Stimulated activated naive CD8-positive, alpha-beta T cell treated with anti-CD3 and anti-CD28 coated beads, Interleukin-15, Interleukin-2, amounts not matched to agents 100 U/mL and 50 U/mL, for 24 hours (primary cell): Measurements from ENCODE around the gene KPTN.

Source experiments
- ATAC-seq: fragments of 150-1000 bp; cut with Tn5 transposase; one replicate; pipeline ENCODE4 v1.10.0; 2021
- DNase-seq: peaks from one replicate; pipeline ENCODE4 v3.0.0; 2021

The KPTN gene

DNA sequence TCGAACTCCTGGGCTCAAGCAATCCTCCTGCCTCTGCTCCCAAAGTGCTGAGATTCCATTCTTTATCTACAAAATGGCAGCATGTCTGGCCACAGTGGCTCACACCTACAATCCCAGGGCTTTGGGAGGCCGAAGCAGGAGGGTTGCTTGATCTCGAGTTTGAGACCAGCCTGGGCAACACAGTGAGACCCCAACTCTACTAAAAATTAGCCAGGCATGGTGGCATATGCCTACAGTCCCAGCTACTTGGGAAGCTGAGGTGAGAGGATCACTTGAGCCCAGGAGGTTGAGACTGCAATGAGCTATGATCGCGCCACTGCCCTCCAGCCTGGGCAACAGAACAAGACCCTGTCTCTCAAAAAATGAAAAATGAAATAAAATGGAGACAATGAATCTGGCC, 24.7 kb upstream of the KPTN start:
- DNase-seq, result no peak
- no peak for ATAC-seq

DNA sequence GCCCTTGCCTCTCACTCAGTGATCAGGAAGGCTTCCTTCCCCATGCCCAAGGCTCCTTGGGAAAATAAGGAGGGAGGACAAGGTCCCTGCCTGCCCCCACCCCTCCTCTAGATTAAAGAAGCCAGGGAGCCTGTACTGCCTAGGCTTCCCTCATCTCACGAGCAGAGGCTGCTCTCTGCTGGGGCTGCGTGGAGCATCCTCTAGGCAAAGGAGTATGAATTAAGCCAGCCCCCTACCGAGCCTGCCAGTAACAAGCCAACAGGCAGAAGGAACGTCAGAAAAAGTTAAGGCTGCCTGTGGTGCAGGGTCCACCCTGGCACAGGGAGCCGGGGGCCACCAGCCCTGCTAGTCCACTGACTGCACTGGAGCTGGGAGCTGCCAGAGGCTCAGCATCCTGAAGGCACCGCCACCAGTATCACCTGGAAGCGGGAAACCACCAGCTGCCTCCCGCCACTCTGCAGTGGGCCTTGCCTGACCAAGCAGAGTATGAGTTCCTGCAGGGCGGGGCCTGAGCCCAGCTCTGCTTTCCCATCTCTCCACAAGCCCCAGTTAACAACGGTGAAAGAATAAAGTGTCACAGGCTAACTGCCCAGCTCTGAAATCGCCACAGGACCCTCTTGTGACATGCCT, 24.0 kb upstream of the KPTN start:
- ATAC-seq (no peak), DNase-seq (no peak)

DNA sequence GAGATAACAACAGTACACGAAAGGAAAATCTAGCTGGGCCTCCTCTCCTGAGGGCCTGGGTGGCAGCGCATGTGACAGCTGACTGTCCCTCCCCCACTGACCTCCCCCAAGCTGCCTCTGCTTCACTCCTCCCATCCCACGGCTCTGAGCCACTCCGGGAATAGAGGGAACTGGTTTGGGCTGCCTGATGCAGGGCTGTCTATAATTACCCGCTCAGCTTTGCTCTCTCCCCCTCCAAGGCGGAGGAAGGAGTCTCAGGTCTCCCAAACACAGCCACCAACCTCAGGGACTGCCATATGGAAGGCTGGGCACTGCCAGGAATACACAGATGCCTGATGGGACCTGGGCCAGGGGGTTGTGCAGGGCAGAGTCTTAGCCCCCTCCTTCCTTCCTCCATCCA, 23.0 kb upstream of the KPTN start:
- DNase-seq (no peak), ATAC-seq (no peak)

DNA sequence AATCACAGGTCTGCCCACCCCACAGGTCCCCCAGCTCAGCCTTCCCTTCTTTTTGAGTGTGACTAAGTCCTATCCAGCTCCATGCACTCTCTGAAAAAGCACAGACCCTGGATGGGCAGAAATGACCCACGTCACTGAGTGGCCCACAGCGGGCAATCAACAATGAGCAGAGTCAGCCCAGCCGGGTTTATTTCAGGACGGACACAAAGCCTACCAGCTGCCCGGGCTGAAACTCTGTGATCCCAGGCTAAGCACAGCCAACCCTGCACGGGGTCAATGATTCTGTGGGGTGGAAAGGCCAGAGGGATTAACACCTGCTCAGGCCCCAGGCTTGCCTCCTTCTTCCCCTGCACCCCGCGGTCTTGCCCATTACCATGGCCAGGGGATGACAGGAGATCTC, 22.4 kb upstream of the KPTN start:
- no peak for DNase-seq
- no peak for ATAC-seq

DNA sequence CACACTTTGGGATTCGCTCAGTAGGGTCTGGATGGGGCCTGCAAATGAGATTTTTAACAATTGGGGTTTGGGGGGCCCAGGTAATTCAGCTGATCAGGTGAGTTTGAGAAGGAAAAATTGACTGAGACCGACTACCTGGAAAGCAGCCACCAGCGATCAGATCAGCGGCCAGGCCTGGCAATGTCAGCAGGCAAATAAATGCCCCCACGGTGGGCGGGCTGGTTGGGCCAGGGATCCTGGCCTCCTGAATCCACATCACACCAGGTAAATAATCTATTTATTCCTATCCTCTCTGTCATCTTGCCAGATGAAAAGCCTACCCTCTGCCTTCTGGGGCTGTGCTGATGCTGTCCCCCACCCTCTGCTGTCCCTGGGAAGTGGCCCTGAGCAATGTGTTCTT, 21.5 kb upstream of the KPTN start:
- ATAC-seq (no peak), DNase-seq (no peak)

DNA sequence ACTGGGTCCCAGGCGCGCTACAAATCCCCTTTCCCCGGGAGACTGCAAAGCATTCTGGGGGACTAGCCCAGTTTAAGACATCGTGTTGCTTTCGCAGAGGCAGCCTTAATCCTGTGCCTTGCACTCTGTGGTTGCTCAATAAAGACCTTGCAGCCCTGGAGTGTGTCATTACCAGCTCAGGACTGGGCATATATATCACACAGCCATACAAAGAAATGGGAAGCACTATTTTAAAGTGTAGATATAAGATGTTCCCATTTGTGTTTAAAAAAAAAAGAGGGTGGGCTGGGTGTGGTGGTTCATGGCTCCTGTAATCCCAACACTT, 19.8 kb upstream of the KPTN start:
- no peak for DNase-seq
- ATAC-seq, result no peak

DNA sequence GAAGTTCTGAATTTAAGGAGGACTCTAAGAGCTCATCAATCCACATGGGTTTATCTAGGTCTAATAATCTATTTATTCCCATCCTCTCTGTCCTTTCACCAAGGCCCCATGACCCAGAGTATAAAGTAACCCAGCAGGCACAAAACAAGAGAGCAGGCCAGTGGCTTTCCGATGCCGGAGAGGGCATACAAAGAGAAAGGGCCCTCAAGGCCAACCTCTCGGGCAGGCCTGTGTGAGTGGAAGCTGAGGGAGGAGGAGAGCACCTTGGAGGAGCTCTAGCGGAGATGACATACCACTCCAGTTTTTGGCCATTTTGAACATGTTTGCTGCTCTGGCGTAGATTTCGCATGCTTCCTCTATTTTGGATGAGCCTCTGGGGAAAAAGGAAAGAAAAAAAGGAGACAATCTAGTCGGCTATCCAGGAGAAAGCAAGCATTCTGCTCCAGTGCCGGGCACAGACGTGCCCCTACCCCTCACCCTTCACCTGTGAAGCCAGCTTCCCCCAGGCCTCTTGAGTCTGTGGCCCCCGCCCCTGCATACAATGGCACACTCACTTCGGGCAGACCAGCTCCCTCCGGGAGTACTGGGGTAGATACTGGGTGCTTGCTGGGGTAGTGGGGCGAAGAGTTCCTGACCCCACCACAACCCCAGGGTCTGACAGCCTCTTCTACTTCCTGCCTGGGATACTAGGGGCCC, 19.3 kb upstream of the KPTN start:
- DNase-seq (no peak), ATAC-seq (no peak)

DNA sequence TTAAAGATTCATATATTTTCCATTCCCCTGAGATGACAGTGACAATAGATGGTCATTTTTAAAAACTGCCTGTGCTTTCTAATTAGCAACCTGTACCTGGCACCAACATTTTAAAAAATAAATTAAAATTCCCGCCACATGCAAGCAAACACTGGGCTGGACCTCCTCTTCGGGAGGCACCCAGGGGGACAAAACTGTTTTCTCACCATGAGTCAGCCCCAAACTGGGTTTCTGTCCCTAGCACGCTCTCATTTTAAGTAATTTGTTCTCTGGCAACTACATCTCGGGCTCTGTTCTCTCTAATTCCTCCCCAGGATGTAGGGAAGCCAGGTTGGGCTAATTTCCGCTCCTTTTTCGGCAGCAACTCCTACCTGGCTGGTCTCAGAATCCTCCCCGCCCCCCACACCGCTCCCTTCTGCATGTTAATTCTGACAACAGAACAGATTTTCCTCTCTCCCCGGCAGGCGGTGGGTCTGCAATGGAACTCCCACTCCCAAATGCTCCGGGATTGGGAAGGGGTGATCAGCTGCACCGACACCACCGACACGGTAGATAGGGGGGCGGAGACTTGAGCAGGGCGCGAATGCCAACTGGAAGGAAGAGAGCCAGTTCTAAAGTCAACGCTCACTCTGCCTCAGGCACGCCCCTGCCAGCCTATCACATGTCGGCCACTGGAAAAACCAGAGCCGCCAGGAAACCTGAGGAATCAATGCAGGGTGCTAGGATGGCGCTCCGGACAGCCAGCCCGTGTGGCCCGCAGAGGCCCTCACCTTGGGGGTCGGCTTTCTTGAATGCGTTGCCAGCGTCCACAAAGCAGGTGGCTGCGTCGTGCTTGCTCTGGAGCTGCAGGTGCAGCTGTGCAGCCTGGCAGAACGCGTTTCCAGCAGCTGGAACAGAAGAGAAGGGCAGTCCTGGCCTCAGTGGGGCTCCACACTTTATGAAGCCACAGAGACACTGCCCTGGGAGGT, 16.1 kb upstream of the KPTN start:
- DNase-seq, result no peak
- no peak for ATAC-seq

DNA sequence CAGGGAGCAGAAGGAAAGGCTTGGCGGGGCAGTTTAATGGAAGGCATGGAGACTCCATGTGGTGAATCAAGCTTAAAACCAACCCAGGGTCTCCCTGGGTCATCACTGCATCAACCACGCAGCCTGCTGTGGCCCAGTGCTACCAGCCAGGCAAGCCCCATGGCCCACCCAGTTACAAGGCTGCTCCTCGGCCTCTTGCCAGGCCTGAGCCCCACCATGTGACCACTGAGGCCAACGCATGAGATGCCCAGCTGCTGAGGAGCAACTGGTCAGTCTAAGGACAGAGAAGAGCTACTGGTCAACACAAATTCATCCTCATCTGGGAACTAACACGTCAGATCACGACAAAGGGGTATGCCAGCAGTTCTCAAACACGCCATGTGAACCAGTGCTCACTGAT, 15.4 kb upstream of the KPTN start:
- ATAC-seq (no peak), DNase-seq (no peak)

DNA sequence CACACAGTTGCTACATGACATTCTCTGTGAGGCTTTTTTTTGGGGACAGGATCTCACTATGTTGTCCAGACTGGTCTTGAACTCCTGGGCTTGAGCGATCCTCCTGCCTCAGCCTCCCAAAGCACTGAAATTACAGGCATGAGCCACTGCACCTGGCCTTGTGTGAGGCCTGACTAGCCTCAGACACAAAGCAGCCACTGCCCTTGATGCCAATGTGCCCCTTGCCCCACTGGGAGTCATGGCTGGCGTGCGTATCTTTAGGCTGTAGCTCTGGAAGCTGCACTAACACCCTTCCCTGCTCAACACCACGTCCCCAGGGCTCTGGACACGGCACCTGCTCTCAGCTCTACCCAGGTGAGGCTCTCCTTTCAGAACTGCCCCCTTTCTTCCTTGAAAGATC, 14.5 kb upstream of the KPTN start:
- ATAC-seq (no peak), DNase-seq (no peak)

DNA sequence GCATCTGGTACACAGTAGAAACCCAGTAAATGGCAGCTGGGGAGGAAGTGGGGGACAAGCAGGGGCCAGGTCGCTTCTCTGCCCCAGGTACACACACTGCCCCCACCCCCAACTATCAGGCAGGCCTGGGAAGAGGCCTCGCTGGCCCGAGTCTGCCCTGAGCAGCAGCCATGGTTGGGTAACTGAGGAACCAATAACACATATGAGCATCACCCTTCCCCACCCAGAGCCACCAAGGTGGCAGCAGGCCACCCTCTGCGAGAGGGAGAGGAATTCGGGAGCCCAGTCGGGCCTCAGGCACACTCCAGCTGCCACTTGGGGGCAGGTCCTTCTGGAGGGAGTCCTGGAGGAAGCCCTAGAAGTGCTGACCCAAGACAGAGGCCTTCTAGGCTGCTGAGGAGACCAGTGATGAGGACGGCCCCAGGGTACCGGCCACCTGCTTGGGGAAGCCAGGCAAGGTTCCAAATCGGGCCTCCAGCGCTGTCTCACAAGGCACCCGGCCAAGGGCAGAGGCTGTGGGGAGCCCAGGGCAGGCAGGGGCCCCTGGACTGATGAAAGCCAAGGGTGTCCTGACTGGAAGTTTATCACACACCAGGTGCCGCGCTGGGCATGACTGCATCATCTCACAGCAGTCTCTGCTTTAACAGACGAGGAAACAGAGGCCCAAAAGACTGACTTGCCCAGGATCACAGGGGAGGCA, 14.0 kb upstream of the KPTN start:
- DNase-seq, result no peak
- ATAC-seq, result no peak

DNA sequence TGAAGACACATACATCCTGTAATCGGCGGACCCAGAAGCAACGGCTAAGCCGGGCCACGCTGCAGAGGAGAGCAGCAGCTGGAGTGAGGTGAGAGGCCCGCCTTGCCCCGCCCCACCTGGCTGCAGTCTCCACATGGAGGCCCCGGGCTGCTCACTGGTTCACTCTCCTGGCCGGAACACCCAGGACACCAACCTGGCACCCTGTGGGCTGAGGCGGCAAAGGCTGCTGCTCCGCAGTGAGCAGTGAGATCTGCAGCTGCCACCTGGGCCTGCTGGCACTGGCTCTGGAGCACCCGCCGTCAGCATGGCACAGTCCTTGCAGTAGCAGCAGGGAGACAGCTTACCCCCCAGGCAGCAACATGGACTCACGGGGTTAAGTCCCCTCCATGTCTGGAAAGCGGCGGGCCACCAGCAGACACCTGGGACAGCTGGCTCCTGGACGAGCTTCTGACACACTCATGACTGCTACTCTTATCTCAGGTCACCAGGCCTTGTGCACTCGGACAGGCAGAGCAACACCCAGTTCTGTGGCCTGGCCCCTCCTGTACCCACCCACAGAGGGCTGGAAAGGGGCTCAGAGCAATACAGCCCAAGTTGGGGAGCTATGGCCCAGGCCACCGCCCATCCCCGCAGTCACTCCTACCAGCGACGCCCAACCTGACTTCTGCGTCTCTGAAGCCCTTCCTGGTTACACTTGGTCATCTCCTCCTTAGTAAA, 13.2 kb upstream of the KPTN start:
- DNase-seq (no peak), ATAC-seq (no peak)

DNA sequence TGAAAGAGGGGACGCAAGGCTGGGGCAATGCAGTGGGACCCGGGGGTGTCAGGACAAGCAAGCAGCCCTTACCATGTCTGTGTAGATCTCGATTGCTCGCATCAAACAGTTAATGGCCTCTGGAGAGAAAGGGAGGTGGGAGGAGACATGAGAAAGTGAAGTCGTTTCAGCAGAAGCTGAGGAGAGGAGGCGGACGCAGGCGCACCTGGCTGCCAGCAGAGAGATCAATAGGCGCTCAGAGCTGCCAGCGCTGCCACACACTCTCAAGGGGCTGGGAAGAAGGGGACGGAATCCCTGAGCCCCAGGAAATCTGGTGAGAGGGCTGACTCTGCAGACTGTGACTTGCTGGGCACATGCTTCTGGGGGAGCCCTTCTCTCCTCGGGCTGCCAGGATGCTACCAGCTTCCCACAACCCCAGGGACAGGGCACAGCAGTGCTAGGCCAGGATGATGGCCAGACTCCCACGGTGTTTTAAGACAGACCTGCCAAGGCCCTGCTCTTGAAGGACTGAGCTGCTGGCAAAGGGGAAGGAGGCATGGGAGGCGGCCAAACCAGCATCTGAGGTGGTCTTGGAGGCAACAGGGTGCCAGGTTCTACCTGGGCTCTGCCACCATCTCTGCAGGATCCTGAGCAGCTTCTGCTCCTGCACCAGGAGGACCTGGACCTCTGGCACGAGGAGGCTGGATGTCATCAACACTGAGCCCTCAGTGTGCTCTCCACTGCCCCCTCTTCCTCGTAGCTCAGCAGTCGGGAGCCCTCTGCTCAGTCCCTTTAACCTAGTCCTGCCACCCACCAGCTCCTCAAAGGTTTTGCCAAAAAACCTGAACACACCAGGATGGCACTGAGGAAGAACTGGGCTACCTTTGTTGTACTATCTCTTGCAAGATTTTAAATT, 11.7 kb upstream of the KPTN start:
- ATAC-seq (no peak), DNase-seq (no peak)

DNA sequence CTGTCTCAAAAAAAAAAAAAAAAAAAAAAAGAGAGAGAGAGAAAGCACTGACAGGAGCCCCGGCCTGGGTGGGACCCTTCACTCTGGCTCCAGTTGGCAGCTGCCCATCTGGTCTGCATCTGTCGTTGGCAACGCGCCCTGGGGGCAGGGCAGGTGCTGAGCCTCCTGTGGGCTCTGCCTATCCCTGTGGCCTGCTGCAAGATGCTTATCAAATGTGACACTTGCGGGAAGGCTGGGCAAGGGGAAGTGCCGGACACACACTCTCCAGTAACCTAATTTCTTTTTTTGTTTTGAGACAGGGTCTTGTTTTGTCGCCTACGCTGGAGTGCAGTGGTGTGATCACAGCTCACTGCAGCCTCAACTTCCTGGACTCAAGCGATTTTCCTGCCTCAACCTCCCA, 10.7 kb upstream of the KPTN start:
- DNase-seq (no peak), ATAC-seq (no peak)

DNA sequence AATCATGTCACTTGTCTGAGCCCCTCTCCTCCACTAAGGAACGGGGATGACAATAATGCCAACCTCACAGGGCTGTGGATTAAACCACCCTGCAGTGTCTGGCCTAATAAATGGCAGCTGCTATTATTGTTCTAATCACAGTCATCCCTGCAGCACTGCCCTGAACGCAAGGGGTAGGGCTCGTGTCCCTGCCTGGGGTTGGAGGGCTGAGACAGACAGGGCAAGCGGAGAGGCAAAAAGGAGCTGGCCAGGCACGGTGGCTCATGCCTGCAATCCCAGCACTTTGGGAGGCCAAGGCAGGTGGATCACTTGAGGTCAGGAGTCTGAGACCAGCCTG, 10.2 kb upstream of the KPTN start:
- ATAC-seq (no peak), DNase-seq (no peak)

DNA sequence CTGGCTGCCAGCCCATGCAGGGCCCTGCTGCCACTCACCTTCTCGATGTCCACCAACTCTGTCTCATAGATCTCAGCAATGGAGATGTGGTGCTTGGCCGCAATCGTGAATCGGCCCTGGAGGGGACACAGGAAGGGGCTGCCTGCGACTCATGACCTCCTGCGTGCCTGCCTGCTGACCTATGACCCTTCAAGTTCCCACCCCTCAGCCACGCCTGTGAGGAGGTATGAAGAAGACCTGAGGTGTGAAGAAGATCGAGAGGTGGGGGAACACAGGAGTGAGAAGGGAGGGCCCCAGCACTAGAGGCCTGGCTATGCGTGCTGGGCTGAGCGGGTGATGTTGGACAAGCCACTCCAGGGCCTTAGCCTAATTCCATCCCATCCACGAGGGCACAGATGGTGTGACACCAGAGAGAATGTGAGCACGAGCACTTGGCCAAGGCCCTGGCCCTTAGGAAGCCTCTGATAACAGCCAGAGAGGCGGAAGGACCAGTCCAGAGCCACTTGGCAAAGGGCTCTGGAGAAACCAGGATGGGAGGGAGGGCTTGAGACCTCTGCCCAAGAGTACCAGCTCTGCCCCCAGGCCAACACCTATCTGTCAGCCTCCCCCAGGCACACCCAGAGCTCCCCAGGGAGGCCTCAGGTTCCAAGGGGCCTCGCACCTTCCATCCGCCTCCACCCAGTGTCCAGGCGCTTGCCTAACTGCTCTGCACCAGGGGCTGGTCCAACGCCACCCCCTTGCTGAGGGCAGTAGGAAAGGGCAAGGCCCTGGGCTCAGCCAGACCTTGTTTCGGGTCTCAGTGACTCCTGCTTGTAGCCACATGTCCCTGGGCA, 9.6 kb upstream of the KPTN start:
- DNase-seq (no peak), ATAC-seq (no peak)

DNA sequence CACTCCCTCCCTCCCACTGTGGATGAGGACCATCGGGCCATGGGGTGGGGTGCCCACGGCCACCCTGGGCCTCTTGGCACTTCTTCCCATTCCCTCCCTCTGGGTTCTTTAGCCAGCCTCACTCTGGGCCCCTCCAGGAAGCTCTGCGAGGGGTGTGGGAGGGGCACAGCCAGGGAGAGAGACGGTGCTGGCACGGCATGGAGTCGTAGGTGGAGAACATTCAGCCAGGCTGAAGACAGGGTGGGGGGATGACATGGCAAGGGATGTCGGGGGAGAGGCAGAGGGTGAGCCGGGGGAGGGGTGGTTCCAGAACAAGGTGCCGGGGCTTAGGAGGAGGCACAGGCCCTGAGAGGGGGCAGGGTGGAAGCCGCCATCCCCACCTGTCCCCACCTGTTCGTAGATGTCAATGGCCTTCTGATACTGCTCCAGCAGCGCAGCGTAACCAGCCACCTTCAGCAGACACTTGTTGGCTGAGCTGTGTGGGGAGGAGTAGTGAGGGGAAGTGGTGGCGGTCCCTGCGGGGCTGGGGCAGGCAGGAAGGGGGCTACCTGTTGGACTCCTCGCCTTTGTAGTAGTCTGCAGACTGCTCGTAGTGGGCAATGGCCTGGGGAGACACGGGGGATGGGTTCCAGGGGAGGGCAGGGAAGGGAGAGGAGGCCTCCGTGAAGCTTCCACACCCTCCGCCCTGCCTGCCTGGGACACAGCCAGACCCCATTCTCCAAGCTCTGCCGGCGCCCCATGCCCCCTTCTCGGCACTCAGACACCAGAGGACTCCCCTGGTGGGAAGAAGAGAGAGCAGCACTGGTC, 8.8 kb upstream of the KPTN start:
- DNase-seq (no peak), ATAC-seq (no peak)

DNA sequence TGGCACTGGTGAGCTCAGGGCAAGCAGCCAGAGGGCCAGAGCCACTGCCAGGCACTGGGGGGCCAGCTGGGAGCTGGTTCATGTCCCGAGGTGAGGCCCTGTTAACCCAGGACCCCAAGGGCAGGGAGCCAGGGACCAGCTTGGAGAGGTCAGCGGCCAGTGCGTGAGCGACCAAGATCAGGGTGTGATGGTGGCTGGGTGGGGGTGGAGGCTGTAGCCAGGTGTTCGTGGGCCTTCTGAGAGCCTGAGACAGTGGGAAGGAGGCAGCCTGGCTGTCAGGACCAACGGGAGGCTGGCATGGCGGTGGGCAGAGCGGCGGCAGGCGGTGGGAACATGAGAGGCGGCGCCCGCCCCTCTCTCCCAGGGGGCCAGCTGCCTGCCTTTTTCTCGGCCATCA, 8.1 kb upstream of the KPTN start:
- ATAC-seq (no peak), DNase-seq (no peak)

DNA sequence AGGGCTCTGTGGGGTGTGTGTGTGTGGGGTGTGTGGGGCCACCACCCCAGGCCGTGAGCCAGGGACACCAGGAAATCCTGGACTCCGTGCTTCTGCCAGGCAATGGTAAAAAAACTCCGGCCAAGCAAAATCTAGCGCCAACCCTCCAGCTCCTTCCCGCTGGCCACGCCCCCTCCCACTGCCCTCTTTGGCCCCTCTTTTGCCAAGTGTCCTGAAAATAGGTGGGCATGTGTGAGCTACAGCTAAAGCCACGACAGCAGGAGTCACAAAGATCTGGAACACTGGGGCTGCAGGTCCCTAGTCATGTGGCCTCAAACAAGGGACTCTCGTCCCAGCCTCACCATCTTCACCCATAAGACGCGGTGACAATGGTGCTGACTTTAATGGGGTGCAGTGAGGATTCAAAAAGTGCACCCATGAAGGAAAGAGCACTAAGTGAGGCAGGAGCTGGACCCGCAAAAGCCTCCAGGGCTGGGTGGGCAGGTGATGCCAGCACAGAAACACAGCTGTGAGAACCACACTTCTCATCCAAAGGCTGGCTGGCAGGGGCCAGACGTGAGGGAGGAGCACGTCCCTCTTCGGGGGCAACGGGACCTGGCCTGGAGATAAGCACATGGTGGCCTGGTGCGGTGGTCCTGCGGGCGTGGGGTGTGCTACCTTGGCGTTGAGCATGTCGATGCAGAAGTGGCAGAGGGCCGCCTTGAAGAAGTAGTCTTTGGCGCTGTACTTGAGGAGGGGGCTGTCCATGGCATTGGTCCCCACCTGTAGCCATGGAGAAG, 7.5 kb upstream of the KPTN start:
- DNase-seq, result no peak
- ATAC-seq, result no peak
